GM23338 (cell line): ENCODE results near the gene RCE1. TPM values are rescaled to one million over a fixed set of nuclear protein-coding genes. Genes with fewer than 3 reads are reported as not detected.

Experiments
- ATAC-seq: fragments of 200-7000 bp; cut with Tn5 transposase; 3 replicates; pipeline ENCODE4 v1.9.1; 2020
- DNase-seq: peaks from one replicate; pipeline ENCODE4 v3.0.0-alpha.2; 2015; ENCODE audit warnings: low spot score
- H2AFZ ChIP-seq: fragments of 200-600 bp; sonication (generic); 2 replicates; pipeline ENCODE4 v1.8.0; 2016; ENCODE audit warnings: antibody characterized with exemption, mild to moderate bottlenecking, moderate library complexity
- H3F3A ChIP-seq: fragments of 200-600 bp; sonication (generic); replicated peaks from 2 replicates; pipeline ENCODE4 v1.8.0; 2017; ENCODE audit warnings: antibody characterized with exemption, mixed run types, low read depth
- H3K27ac ChIP-seq: fragments of 200-600 bp; sonication (generic); 2 replicates; pipeline ENCODE4 v1.6.1; 2016; ENCODE audit warnings: low read depth
- H3K27me3 ChIP-seq: fragments of 200-600 bp; sonication (generic); 2 replicates; pipeline ENCODE4 v1.8.0; 2016; ENCODE audit warnings: mild to moderate bottlenecking, mixed run types, moderate library complexity; ENCODE audit not compliant: insufficient read depth
- H3K36me3 ChIP-seq: fragments of 200-600 bp; sonication (generic); 2 replicates; pipeline ENCODE4 v1.8.0; 2016; ENCODE audit warnings: mild to moderate bottlenecking; ENCODE audit not compliant: insufficient read depth
- H3K4me1 ChIP-seq: fragments of 200-600 bp; sonication (generic); 2 replicates; pipeline ENCODE4 v1.8.0; 2016; ENCODE audit warnings: mild to moderate bottlenecking, moderate library complexity; ENCODE audit not compliant: insufficient read depth
- H3K4me2 ChIP-seq: fragments of 200-600 bp; sonication (generic); 2 replicates; pipeline ENCODE4 v1.7.1; 2017; ENCODE audit warnings: mixed run types
- H3K4me3 ChIP-seq: fragments of 200-600 bp; sonication (generic); 2 replicates; pipeline ENCODE4 v1.6.1; 2016; ENCODE audit warnings: mixed run types
- H3K79me2 ChIP-seq: fragments of 200-600 bp; sonication (generic); replicated peaks from 2 replicates; pipeline ENCODE4 v1.8.0; 2017; ENCODE audit warnings: mild to moderate bottlenecking; ENCODE audit not compliant: insufficient read depth
- H3K9me2 ChIP-seq: fragments of 200-600 bp; sonication (generic); 2 replicates; pipeline ENCODE4 v1.8.0; 2017; ENCODE audit not compliant: insufficient read depth
- H4K20me1 ChIP-seq: fragments of 200-600 bp; sonication (generic); replicated peaks from 2 replicates; pipeline ENCODE4 v1.8.0; 2017; ENCODE audit warnings: mild to moderate bottlenecking; ENCODE audit not compliant: insufficient read depth
- H3K27ac Mint-ChIP-seq: 2 replicates; pipeline ENCODE4 v1.8.0; 2020; ENCODE audit warnings: inconsistent platforms, mild to moderate bottlenecking, moderate library complexity, mixed read lengths
- H3K27me3 Mint-ChIP-seq: 3 replicates; pipeline ENCODE4 v1.8.0; 2022; ENCODE audit warnings: low read depth, mild to moderate bottlenecking, moderate library complexity, mixed read lengths, inconsistent platforms; ENCODE audit not compliant: insufficient read depth, poor library complexity
- H3K36me3 Mint-ChIP-seq: 3 replicates; pipeline ENCODE4 v1.8.0; 2021; ENCODE audit warnings: low read depth, mild to moderate bottlenecking, inconsistent platforms, moderate library complexity, mixed read lengths
- H3K4me1 Mint-ChIP-seq: 3 replicates; pipeline ENCODE4 v1.8.0; 2020; ENCODE audit warnings: mild to moderate bottlenecking, inconsistent platforms, mixed read lengths
- H3K4me3 Mint-ChIP-seq: 3 replicates; pipeline ENCODE4 v1.8.0; 2021; ENCODE audit warnings: moderate library complexity, mild to moderate bottlenecking, inconsistent platforms, mixed read lengths
- H3K9me3 Mint-ChIP-seq: 3 replicates; pipeline ENCODE4 v1.8.0; 2020; ENCODE audit warnings: moderate library complexity, mild to moderate bottlenecking, inconsistent platforms, mixed read lengths
- CREB1 ChIP-seq: fragments of 250-450 bp; sonication (Bioruptor Pico); IDR thresholded peaks from 2 replicates; pipeline ENCODE4 v1.5.0; 2020; ENCODE audit warnings: low read depth, mild to moderate bottlenecking, moderate library complexity
- CTCF ChIP-seq, 2 experiments: fragments of 200-600 bp in 1 of 2; sonication (generic) in 1 of 2; conservative IDR thresholded peaks; 2 replicates each; pipeline versions ENCODE4 v1.5.1 to v1.6.1; 2016 to 2017; ENCODE audit warnings: antibody characterized with exemption in 2 of 2, low read depth in 2 of 2, mild to moderate bottlenecking in 2 of 2, moderate library complexity in 1 of 2
- ETS1 ChIP-seq: IDR thresholded peaks from 2 replicates; pipeline ENCODE4 v1.6.1; 2016; ENCODE audit warnings: antibody characterized with exemption
- EZH2 ChIP-seq: fragments of 200-600 bp; sonication (generic); IDR thresholded peaks from one replicate; pipeline ENCODE4 v1.8.0; 2017; ENCODE audit warnings: antibody characterized with exemption, mild to moderate bottlenecking, low read depth; ENCODE audit not compliant: unreplicated experiment
- EZH2phosphoT487 ChIP-seq: fragments of 200-600 bp; sonication (generic); IDR thresholded peaks from one replicate; pipeline ENCODE4 v1.8.1; 2018; ENCODE audit warnings: antibody characterized with exemption; ENCODE audit not compliant: unreplicated experiment
- JUNB ChIP-seq: IDR thresholded peaks from one replicate; pipeline ENCODE4 v1.6.1; 2016; ENCODE audit warnings: antibody characterized with exemption; ENCODE audit not compliant: unreplicated experiment
- NANOG ChIP-seq: IDR thresholded peaks from 2 replicates; pipeline ENCODE4 v1.6.1; 2016; ENCODE audit warnings: antibody characterized with exemption, borderline replicate concordance
- POLR2AphosphoS5 ChIP-seq: IDR thresholded peaks from 2 replicates; pipeline ENCODE4 v1.6.1; 2016; ENCODE audit warnings: antibody characterized with exemption, low read depth
- REST ChIP-seq: IDR thresholded peaks from one replicate; pipeline ENCODE4 v1.6.1; 2018; ENCODE audit warnings: antibody characterized with exemption; ENCODE audit not compliant: unreplicated experiment
- STAT1 ChIP-seq: IDR thresholded peaks from one replicate; pipeline ENCODE4 v1.6.1; 2016; ENCODE audit warnings: antibody characterized with exemption; ENCODE audit not compliant: unreplicated experiment
- ZNF114 ChIP-seq: fragments of 250-450 bp; sonication (Bioruptor Pico); IDR thresholded peaks from 2 replicates; pipeline ENCODE4 v1.5.0; 2020; ENCODE audit warnings: mild to moderate bottlenecking, moderate library complexity
- ZNF331 ChIP-seq: fragments of 250-450 bp; sonication (Bioruptor Pico); IDR thresholded peaks from 2 replicates; pipeline ENCODE4 v1.5.0; 2020; ENCODE audit warnings: low read depth, mild to moderate bottlenecking, moderate library complexity
- ZNF462 ChIP-seq: fragments of 250-450 bp; sonication (Bioruptor Pico); IDR thresholded peaks from 2 replicates; pipeline ENCODE4 v1.5.0; 2020; ENCODE audit warnings: mild to moderate bottlenecking, moderate library complexity
- polyA plus RNA-seq: library from polyadenylated mRNA; unstranded; fragments of >200 nt; fragmentation: Nextera tagmentation; extraction: Ambion mirVana; gene quantifications from 2 replicates; pipeline ENCODE4 v1.2.1, GENCODE V29; 2016
- total RNA-seq: library from RNA; depleted of rRNA; stranded (reverse); fragments of >200 nt; shearing (Covaris generic); gene quantifications from 2 replicates; pipeline ENCODE4 v1.2.3, GENCODE V29; 2014

RCE1 gene
- total and polyA plus RNA-seq, 2 experiments from 2014 or later = 27.8 to 55.1 TPM

GRCh38 chr11:66875378-66875777 is 32.1 kb downstream of the RCE1 start:
- DNase-seq = no peak
- Mint-ChIP-seq H3K27me3 (peaks cover 4% of the 10 kb centered on the region), H3K4me3 (no peak overlapping the region; the same call in 2 of the 3 replicates), H3K36me3 (no peaks in the 10 kb centered on the region), H3K4me1 (peaks cover 16% of the 10 kb centered on the region), H3K9me3 (no peaks in the 10 kb centered on the region), H3K27ac (no peak overlapping the region)
- Histone ChIP-seq H3F3A (no peaks in the 10 kb centered on the region), H3K27me3 (no peaks in the 10 kb centered on the region), H3K9me2 (no peaks in the 10 kb centered on the region), H3K4me1 (no peaks in the 10 kb centered on the region; the same call in 1 of the 2 replicates), H3K36me3 (no peaks in the 10 kb centered on the region), H3K79me2 (no peaks in the 10 kb centered on the region), H4K20me1 (no peaks in the 10 kb centered on the region), H2AFZ (no peak overlapping the region), H3K4me2 (no peak overlapping the region), H3K27ac (no peak overlapping the region), H3K4me3 (no peak overlapping the region)
- no peak for TF ChIP-seq STAT1
- no peak for TF ChIP-seq JUNB
- no peak for TF ChIP-seq ZNF331
- no peak for TF ChIP-seq ZNF114 (CRISPR knock-in tag)
- no peak for TF ChIP-seq NANOG
- TF ChIP-seq EZH2 = no peak
- no peak for TF ChIP-seq CTCF (conservative IDR thresholded peaks at IDR 0.05; ENCODE audit: low read depth in 2 of 2)
- no peak for TF ChIP-seq ETS1
- TF ChIP-seq REST = no peak
- TF ChIP-seq EZH2phosphoT487 = no peak
- no peak for TF ChIP-seq ZNF462
- TF ChIP-seq CREB1 (CRISPR knock-in tag) = no peak
- no peak for TF ChIP-seq POLR2AphosphoS5
- no peak for ATAC-seq
